ENCODE measurements around the gene ZBTB44.

ZBTB44 gene

GRCh38 chr11:130178441-130179339, 136.0 kb downstream of the ZBTB44 start:
- no peak for DNase-seq (ENCODE audit: low read depth in 2 of 2)

DNA sequence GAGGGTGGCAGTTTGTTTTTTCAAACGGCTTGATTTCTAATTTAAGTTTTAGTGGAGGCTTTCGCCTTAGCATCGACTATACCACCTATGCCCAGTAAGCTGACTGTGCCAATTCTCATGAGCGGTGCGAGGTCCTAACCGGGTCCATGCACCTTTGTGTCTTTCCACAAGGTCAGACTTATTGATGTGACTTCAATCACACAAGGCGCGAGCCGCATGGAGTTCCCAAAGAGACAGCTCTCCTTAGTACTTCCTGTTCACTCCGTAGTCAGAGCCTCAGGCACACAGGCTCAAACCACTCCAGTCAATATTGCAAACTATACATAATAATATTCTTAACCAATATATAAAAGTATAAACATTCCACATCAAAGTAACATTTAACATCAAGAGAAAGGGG, 136.9 kb downstream of the ZBTB44 start:
- no peak for DNase-seq (ENCODE audit: low read depth in 2 of 2)
